NT2/D1 (cell line): ENCODE results near the gene RPP21.

Experiments
- DNase-seq: peaks from one replicate; pipeline ENCODE4 v3.0.0-alpha.2; 2011; ENCODE audit warnings: low read depth, low spot score
- H3K27me3 ChIP-seq: 2 replicates; pipeline ENCODE4 v1.6.0; 2011; ENCODE audit warnings: mild to moderate bottlenecking; ENCODE audit not compliant: insufficient read length, insufficient read depth
- H3K36me3 ChIP-seq: 2 replicates; pipeline ENCODE4 v1.6.1; 2011; ENCODE audit warnings: mild to moderate bottlenecking, low read length, mixed read lengths; ENCODE audit not compliant: insufficient read depth, insufficient read length
- H3K4me1 ChIP-seq: 2 replicates; pipeline ENCODE4 v1.5.1; 2011; ENCODE audit not compliant: insufficient read depth, insufficient read length
- H3K4me3 ChIP-seq: 2 replicates; pipeline ENCODE4 v1.5.1; 2011; ENCODE audit warnings: low read depth; ENCODE audit not compliant: insufficient read length
- H3K9ac ChIP-seq: 2 replicates; pipeline ENCODE4 v1.6.0; 2011; ENCODE audit warnings: low read depth; ENCODE audit not compliant: insufficient read length
- H3K9me3 ChIP-seq: 2 replicates; pipeline ENCODE4 v1.5.1; 2011; ENCODE audit warnings: mild to moderate bottlenecking, low read length; ENCODE audit not compliant: insufficient read depth
- SUZ12 ChIP-seq: IDR thresholded peaks from 2 replicates; pipeline ENCODE4 v1.6.1; 2011; ENCODE audit not compliant: insufficient read length, insufficient read depth; ENCODE audit errors: extremely low read depth
- YY1 ChIP-seq: IDR thresholded peaks from 2 replicates; pipeline ENCODE4 v1.6.1; 2011; ENCODE audit not compliant: insufficient read length, insufficient read depth
- ZNF274 ChIP-seq: IDR thresholded peaks from 2 replicates; pipeline ENCODE4 v1.6.1; 2011; ENCODE audit warnings: mild to moderate bottlenecking, low read depth, low read length

The RPP21 gene

GRCh38 chr6:30334075-30334783 lies 10.7 kb upstream of the RPP21 start:
- no peaks in the 10 kb centered on the region for H3K27me3 ChIP-seq
- H3K9me3 ChIP-seq, result no peaks in the 10 kb centered on the region
- H3K36me3 ChIP-seq, result peaks cover 63% of the 10 kb centered on the region
- DNase-seq, result no peak
- no peak overlapping the region for H3K9ac ChIP-seq
- H3K4me3 ChIP-seq, result no peak overlapping the region
- H3K4me1 ChIP-seq, result no peaks in the 10 kb centered on the region
- no peak for TF ChIP-seq YY1
- no peak for TF ChIP-seq ZNF274
- no peak for TF ChIP-seq SUZ12

GRCh38 chr6:30340589-30341054 lies 4.3 kb upstream of the RPP21 start:
- no peaks in the 10 kb centered on the region for H3K4me1 ChIP-seq
- no peak overlapping the region for H3K9ac ChIP-seq
- no peak for DNase-seq
- peaks cover 56% of the 10 kb centered on the region for H3K36me3 ChIP-seq
- H3K27me3 ChIP-seq, result no peaks in the 10 kb centered on the region
- H3K9me3 ChIP-seq, result no peaks in the 10 kb centered on the region
- TF ChIP-seq YY1, result no peak
- TF ChIP-seq SUZ12, result no peak
- TF ChIP-seq ZNF274, result no peak
- H3K4me3 ChIP-seq, result no peak overlapping the region

GRCh38 chr6:30341218-30341617 lies 3.7 kb upstream of the RPP21 start:
- TF ChIP-seq ZNF274 (no peak), YY1 (no peak), SUZ12 (no peak)

GRCh38 chr6:30341728-30342127 lies 3.2 kb upstream of the RPP21 start:
- no peak for DNase-seq
- Histone ChIP-seq H3K27me3 (no peaks in the 10 kb centered on the region), H3K9me3 (no peaks in the 10 kb centered on the region), H3K4me3 (no peak overlapping the region), H3K9ac (no peak overlapping the region), H3K36me3 (peaks cover 54% of the 10 kb centered on the region), H3K4me1 (no peaks in the 10 kb centered on the region)
- TF ChIP-seq ZNF274 (no peak), SUZ12 (no peak)

More at GRCh38 chr6:30341218-30341617, 3.7 kb upstream of the RPP21 start:
- no peak overlapping the region for H3K4me3 ChIP-seq
- peaks cover 52% of the 10 kb centered on the region for H3K36me3 ChIP-seq
- H3K27me3 ChIP-seq, result no peaks in the 10 kb centered on the region
- DNase-seq, result no peak
- no peak overlapping the region for H3K9ac ChIP-seq
- no peaks in the 10 kb centered on the region for H3K4me1 ChIP-seq
- H3K9me3 ChIP-seq, result no peaks in the 10 kb centered on the region

- peaks cover 44% of the 10 kb centered on the region for H3K36me3 ChIP-seq
- no peaks in the 10 kb centered on the region for H3K4me1 ChIP-seq
- TF ChIP-seq YY1 (no peak), SUZ12 (no peak), ZNF274 (no peak)
- H3K27me3 ChIP-seq, result no peaks in the 10 kb centered on the region
- H3K9ac ChIP-seq, result peak overlapping the region; percentile 39
- DNase-seq, result no peak
- H3K4me3 ChIP-seq, result no peak overlapping the region
- H3K9me3 ChIP-seq, result no peaks in the 10 kb centered on the region
These were observed 627 bp upstream of the RPP21 start for GRCh38 chr6:30344191-30344867.

- Histone ChIP-seq H3K4me1 (no peaks in the 10 kb centered on the region), H3K36me3 (peaks cover 29% of the 10 kb centered on the region), H3K9me3 (no peaks in the 10 kb centered on the region), H3K27me3 (no peaks in the 10 kb centered on the region), H3K4me3 (peak overlapping the region; percentile 84), H3K9ac (peak overlapping the region; percentile 95)
- no peak for TF ChIP-seq ZNF274
- no peak for TF ChIP-seq YY1
- TF ChIP-seq SUZ12, result no peak
- no peak for DNase-seq
These were observed 896 bp downstream of the RPP21 start for GRCh38 chr6:30345852-30346251.

GRCh38 chr6:30348957-30349356 lies 4.0 kb downstream of the RPP21 start:
- DNase-seq, result no peak
- Histone ChIP-seq H3K9me3 (no peaks in the 10 kb centered on the region), H3K36me3 (peaks cover 11% of the 10 kb centered on the region), H3K9ac (no peak overlapping the region), H3K4me3 (no peak overlapping the region), H3K4me1 (no peaks in the 10 kb centered on the region), H3K27me3 (no peaks in the 10 kb centered on the region)
- no peak for TF ChIP-seq YY1
- TF ChIP-seq SUZ12, result no peak
- no peak for TF ChIP-seq ZNF274
